ENCODE results near the gene DDX3Y. TPM values are rescaled to one million over a fixed set of nuclear protein-coding genes. Genes with fewer than 3 reads are reported as not detected.

Gene DDX3Y
- total RNA-seq = 86.0 and 86.9 TPM in 2 replicates

- intact Hi-C loops (cut with micrococcal nuclease) = loop anchor here (1.0 to 10.0 kb wide), 7 partner anchors 80 to 1436 kb away; partner anchors contain the start of gene TMSB4Y
Observed at GRCh38 chrY:12904618-12905516, at the start of gene DDX3Y. Gene DDX3Y (plus strand): TSS chrY:12904868. CDS start chrY:12904937, 69 bp downstream.

GRCh38 chrY:12855791-12856275 lies 48.8 kb upstream of the DDX3Y start:
- intact Hi-C loops (cut with micrococcal nuclease) = no loop called here

DNA sequence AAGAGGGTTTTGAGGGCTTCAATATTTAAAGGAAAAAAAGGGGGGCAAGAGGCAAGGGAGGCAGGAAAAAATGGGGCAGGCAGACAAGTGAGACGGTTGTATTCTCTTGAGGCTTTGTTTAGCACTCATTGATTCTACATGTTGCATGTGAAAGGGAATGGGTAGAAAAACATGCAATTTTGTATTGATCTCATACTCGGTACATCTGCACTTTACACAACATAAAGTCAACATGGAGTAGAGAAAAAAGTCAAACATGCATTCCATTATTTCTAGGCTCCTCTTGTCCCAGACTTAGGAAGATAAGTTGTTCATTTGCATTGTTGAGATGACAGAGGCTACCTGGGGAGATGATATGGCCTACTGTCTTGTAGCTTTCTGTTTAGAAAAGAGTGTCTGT lies 36.7 kb upstream of the DDX3Y start:
- intact Hi-C loops (cut with micrococcal nuclease) = no loop called here

GRCh38 chrY:12896973-12897372 lies 7.7 kb upstream of the DDX3Y start:
- intact Hi-C loops (cut with micrococcal nuclease) = no loop called here

DNA sequence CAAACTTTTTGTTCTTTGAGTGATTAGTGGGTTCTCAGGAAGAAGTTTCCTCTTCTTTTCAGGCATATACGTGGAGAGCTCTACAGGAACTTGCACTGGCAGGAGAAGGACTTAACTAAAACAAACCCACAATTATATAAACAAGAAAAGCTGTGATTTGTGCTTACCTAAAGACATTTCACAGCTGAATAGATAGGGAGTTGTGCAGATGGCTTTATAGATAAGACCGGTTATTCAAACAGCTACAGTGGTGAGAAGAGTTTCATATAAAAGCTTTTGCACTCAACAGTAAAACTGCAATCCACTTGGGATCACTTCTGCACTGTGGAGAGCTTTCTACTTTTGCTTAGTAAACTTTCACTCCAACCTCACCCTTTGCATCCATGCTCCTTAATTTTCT lies 6.1 kb upstream of the DDX3Y start:
- intact Hi-C loops (cut with micrococcal nuclease) = no loop called here

DNA sequence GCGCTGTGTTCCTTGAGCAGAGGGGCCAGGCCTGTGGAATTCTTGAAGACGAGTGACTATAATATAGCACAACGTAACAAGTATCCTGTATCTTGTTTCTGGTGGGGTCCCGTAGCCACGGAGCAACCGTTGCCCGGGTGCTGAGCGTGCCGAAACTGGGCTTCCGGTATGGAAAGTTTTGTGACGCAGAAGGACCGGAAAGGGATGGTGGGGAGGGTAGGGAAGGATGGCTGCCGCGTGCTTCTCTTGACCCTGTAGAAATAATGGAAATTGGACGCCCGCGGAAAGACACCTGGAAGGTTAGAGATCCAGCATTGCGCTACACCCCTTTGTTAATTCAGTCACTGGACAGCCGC lies 827 bp downstream of the DDX3Y start:
- intact Hi-C loops (cut with micrococcal nuclease) = loop anchor here (1.0 to 10.0 kb wide), 6 partner anchors 79 to 1435 kb away; partner anchors contain the start of gene TMSB4Y

- intact Hi-C loops (cut with micrococcal nuclease) = loop anchor here (1.0 to 10.0 kb wide), 6 partner anchors 79 to 1435 kb away; partner anchors contain the start of gene TMSB4Y
Observed at GRCh38 chrY:12905895-12906294, 1.2 kb downstream of the DDX3Y start.

DNA sequence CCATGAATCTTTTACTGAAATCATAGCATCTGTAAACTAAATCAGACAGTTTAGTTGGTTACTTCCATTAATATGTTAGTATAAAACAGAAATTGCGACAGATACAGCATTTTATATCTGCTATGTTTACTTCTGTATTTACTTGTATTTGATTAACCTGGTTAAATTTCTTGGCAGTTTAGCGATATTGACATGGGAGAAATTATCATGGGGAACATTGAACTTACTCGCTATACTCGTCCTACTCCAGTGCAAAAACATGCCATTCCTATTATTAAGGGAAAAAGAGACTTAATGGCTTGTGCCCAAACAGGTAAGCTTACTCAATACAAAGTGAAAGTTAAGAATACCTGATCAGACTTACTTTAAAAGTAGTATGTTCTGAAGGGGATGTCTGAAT lies 8.9 kb downstream of the DDX3Y start:
- intact Hi-C loops (cut with micrococcal nuclease) = no loop called here

DNA sequence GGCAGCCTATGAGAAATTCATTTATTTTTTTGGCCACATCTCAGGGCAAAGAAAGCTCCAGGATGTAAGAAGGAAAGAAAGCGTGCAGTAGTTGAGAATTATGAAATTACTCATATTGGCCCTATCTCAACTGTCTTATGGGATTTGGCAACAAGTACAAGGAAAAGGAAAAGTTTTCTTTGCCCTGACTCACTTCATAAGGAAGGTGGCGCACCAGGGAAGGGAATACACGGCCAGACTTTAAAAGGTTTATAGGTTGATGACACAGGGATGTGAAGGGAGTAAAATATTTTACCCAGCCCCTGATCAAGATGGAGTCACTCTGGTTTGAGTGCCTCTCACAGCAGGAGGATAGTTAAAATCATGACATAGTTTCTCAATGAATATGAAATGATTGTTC lies 23.4 kb downstream of the DDX3Y start:
- intact Hi-C loops (cut with micrococcal nuclease) = no loop called here

- intact Hi-C loops (cut with micrococcal nuclease) = no loop called here
Observed at GRCh38 chrY:12941725-12942687, 37.3 kb downstream of the DDX3Y start.

Other genes starting within 250 kb of the DDX3Y start
- 21.7 and 26.3 TPM in 2 replicates for gene USP9Y, start 203.6 kb upstream of the DDX3Y start, total RNA-seq

Data from T-helper 1 cell treated with Interleukin-12 subunit alpha and Interleukin-12 subunit beta and Interleukin-4 antibody, amounts not matched to agents 30 ng/mL and 1 ng/mL, for 36 hours (primary cell).